ENCODE results near the gene MYMK.

Gene MYMK

DNA sequence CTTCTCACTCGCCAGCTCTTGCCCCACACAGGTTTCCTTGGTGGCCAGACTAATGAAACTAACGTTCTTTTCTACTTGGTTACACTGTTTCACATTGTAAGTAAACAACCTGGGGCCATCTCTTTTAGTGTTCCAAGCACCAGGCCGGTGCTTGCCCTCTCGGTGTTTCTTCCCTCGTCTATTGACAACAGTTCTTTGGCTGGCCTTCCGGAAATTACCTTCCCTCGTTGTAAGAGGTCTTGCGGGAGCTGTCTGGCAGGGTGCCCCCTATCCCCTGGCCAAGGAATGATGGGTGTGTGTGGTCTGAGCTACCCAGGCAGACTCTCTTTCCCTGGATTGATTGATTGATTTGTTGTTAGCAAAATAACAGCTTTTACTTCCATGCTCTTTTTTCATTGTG is 918 bp upstream of the MYMK start:
- 76 to 83% methylated on average over 5 to 6 of the region's 8 CpGs for WGBS, 2 experiments (ENCODE audit: insufficient coverage in 2 of 2)
- peaks cover 48% of the 10 kb centered on the region for H3K4me1 ChIP-seq (ENCODE audit: control insufficient read depth, insufficient read depth, low read length, poor library complexity, severe bottlenecking)

DNA sequence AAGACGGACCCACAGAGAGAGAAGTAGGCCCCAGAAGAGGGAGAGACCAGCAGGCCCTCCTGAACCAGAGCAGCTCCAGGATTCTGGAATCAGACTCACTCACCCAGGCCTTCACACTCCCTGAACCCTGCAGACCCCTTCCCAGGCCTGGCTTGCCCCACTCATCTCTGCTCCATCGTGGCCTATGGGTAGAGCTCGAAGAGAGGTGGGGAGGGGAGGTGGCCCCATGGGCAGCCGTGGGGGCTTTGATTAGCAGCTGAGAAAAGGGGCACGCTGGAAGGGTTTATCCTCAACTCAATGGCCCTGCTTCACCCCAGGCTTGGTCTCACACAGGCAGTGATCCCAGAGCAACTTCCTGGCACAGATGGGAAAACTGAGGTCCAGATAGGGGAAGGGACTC is 613 bp downstream of the MYMK start:
- Histone ChIP-seq H3K36me3 (ENCODE audit: control insufficient read depth, insufficient read depth, low read length) (no peaks in the 10 kb centered on the region), H3K4me1 (ENCODE audit: control insufficient read depth, insufficient read depth, low read length, poor library complexity, severe bottlenecking) (peaks cover 40% of the 10 kb centered on the region), H3K4me3 (ENCODE audit: extremely low read depth, insufficient read depth, low read length, poor library complexity, severe bottlenecking) (no peak overlapping the region), H3K9me3 (ENCODE audit: control insufficient read depth, low read length) (no peaks in the 10 kb centered on the region), H3K27ac (ENCODE audit: low read depth, low read length, severe bottlenecking) (no peak overlapping the region)
- 83 to 94% methylated on average over 1 to 3 of the region's 5 CpGs for WGBS, 2 experiments (ENCODE audit: insufficient coverage in 2 of 2)

More for the DNA sequence above, 918 bp upstream of the MYMK start:
- Histone ChIP-seq H3K4me3 (ENCODE audit: extremely low read depth, insufficient read depth, low read length, poor library complexity, severe bottlenecking) (no peak overlapping the region), H3K36me3 (ENCODE audit: control insufficient read depth, insufficient read depth, low read length) (no peaks in the 10 kb centered on the region), H3K9me3 (ENCODE audit: control insufficient read depth, low read length) (no peaks in the 10 kb centered on the region), H3K27ac (ENCODE audit: low read depth, low read length, severe bottlenecking) (no peak overlapping the region)

DNA sequence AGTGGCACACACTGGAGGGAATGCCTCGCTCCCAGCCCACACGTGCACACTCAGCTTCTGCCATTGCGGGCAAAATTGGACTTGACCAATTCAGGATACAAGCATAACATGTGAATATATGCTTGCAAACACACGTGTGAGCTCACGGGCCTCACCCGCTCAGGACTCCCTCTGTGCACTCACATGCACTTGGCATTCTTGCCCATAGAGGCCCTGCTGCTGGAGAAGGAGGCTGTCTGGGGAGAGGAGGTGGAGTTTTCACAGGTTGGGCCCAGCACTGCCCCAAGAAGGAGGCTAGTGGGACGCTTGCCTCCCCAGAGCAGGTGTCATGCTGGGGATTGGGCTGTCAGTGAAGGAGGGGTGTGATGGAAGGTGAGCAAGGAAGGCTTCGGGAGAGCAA is 1.7 kb downstream of the MYMK start:
- 89 to 92% methylated on average over 8 of the region's 8 CpGs for WGBS, 2 experiments (ENCODE audit: insufficient coverage in 2 of 2)
- Histone ChIP-seq H3K36me3 (ENCODE audit: control insufficient read depth, insufficient read depth, low read length) (no peaks in the 10 kb centered on the region), H3K27ac (ENCODE audit: low read depth, low read length, severe bottlenecking) (no peak overlapping the region), H3K4me3 (ENCODE audit: extremely low read depth, insufficient read depth, low read length, poor library complexity, severe bottlenecking) (no peak overlapping the region), H3K4me1 (ENCODE audit: control insufficient read depth, insufficient read depth, low read length, poor library complexity, severe bottlenecking) (peaks cover 30% of the 10 kb centered on the region), H3K9me3 (ENCODE audit: control insufficient read depth, low read length) (no peaks in the 10 kb centered on the region)

DNA sequence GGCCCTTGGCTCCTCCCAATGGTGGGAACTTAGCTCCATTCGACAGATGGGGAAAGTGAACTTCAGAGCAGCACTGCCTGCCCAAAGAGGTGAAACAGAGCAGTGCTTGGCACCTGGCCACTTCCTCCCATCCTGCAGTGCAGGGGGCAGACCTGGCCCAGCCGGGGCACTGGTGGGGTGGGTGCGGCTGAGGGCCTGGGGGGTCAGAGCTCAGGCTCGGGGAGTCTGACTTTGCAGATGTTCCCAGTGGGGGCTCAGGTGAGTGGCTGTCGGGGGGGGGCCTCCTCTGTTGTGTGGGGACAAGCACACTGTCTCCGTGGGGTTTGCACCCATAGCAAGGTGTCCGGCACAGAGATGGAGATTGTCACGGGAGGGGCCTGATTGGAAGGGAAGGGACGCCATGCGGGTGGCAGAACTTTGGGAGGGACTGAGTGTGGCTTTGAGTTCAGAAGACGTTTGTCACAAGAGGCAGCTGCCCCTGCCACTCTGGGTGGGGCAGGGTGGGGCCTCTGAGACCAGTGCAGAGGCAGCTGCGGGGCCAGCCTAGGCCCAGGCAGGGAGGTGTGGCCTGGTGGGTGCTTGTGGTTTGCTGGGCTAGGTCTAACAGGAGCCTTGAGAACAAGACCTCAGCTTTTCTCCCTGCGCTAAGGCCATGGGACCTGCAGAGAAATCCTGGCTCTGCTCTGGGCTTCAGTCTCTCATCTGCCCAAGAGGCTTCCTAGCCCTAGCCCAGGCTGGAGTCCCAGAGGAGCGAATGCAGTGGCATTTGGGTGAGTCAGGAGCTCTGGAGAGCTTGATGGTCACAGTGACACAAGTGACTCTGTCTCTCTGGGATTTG is 2.5 kb downstream of the MYMK start:
- Histone ChIP-seq H3K4me1 (ENCODE audit: control insufficient read depth, insufficient read depth, low read length, poor library complexity, severe bottlenecking) (peaks cover 23% of the 10 kb centered on the region), H3K27ac (ENCODE audit: low read depth, low read length, severe bottlenecking) (no peak overlapping the region), H3K36me3 (ENCODE audit: control insufficient read depth, insufficient read depth, low read length) (no peaks in the 10 kb centered on the region), H3K4me3 (ENCODE audit: extremely low read depth, insufficient read depth, low read length, poor library complexity, severe bottlenecking) (no peak overlapping the region), H3K9me3 (ENCODE audit: control insufficient read depth, low read length) (no peaks in the 10 kb centered on the region)
- WGBS, 2 experiments (ENCODE audit: insufficient coverage in 2 of 2), result 92 to 95% methylated on average over 11 to 13 of the region's 14 CpGs

DNA sequence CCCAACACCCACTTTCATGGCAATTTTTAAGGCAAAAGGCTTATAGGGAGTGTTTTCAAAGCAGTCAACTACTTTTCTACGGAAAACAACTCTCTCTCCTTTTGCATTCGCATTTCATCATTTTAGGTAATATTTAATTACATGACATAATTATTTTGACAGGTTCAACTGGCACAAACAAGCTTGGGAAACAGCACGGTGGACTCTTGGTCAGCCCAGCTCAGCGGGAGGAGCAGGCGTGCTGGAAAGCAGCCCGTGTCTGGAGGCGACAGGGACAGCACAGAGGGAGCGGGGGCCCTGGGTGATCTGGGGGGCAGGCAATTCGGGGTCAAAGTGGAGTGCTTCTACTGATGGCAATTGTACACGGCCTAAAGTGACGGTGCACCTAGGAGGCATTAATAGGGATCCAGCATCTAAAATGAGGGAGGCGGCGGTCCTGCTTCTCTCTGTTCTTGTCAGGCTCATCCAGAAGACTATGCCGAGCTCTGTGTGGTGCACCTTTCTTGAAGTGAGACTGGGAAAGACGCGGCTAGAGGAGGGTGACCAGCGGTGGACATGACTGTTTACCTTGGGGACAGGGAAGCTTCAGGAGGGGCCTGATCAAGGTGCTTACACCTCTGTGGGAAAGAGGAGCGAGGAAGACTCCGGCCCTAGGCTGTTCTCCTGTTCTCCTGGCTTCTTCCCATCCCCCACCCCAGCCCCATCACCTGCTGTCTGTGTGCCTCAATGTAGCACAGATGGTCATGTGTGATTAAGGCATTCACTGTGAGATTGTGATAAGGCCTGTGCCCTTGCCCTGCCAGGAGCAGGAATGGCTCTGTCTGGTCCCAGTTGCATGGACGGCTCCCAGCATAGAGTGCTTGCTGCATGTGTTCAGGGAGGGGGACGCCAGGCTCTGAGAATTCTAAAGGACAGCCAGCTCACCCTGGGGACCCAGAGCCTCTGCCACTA is 3.4 kb downstream of the MYMK start:
- H3K4me1 ChIP-seq (ENCODE audit: control insufficient read depth, insufficient read depth, low read length, poor library complexity, severe bottlenecking), result peaks cover 14% of the 10 kb centered on the region
- 84 to 95% methylated on average over 12 to 15 of the region's 21 CpGs for WGBS, 2 experiments (ENCODE audit: insufficient coverage in 2 of 2)
- no peak overlapping the region for H3K4me3 ChIP-seq (ENCODE audit: extremely low read depth, insufficient read depth, low read length, poor library complexity, severe bottlenecking)
- no peaks in the 10 kb centered on the region for H3K9me3 ChIP-seq (ENCODE audit: control insufficient read depth, low read length)
- no peaks in the 10 kb centered on the region for H3K36me3 ChIP-seq (ENCODE audit: control insufficient read depth, insufficient read depth, low read length)
- no peak overlapping the region for H3K27ac ChIP-seq (ENCODE audit: low read depth, low read length, severe bottlenecking)

DNA sequence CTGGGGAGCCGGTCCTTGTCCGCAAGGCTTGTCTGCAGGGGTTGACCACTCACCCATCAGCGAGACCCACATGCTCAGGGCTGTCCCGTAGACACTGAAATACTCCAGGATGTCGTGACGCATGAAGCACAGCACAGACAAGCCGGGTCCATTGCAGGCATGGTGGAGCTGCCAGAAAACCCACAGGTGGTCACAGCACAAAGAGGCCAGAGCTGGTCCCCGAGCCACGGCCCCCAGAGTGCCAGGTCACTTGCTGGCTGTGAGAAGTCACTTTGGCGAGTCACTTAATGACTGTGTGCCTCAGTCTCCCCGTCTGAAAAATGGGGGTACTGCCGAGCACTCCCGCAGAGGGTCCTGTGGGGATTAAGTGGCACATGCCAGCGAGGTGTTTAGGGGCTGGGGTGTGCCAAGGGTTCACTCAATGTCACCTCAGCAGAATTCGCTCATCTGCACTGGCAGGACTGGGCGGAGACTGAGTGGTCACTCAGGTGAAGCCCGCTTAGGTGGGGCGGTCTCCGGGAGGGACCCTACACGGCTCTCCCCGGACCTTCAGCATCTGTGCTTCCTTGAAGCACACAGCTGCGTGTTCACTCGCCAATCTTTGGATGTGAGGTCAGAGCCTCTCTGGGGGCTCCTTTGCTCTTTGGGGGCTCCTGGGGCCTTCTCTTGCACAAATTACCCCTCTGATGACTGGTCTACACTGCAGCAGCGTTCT is 4.5 kb downstream of the MYMK start:
- H3K9me3 ChIP-seq (ENCODE audit: control insufficient read depth, low read length), result no peaks in the 10 kb centered on the region
- 93 to 95% methylated on average over 22 to 24 of the region's 24 CpGs for WGBS, 2 experiments (ENCODE audit: insufficient coverage in 2 of 2)
- no peak overlapping the region for H3K4me3 ChIP-seq (ENCODE audit: extremely low read depth, insufficient read depth, low read length, poor library complexity, severe bottlenecking)
- no peak overlapping the region for H3K27ac ChIP-seq (ENCODE audit: low read depth, low read length, severe bottlenecking)
- peaks cover 5% of the 10 kb centered on the region for H3K4me1 ChIP-seq (ENCODE audit: control insufficient read depth, insufficient read depth, low read length, poor library complexity, severe bottlenecking)
- H3K36me3 ChIP-seq (ENCODE audit: control insufficient read depth, insufficient read depth, low read length), result no peaks in the 10 kb centered on the region

DNA sequence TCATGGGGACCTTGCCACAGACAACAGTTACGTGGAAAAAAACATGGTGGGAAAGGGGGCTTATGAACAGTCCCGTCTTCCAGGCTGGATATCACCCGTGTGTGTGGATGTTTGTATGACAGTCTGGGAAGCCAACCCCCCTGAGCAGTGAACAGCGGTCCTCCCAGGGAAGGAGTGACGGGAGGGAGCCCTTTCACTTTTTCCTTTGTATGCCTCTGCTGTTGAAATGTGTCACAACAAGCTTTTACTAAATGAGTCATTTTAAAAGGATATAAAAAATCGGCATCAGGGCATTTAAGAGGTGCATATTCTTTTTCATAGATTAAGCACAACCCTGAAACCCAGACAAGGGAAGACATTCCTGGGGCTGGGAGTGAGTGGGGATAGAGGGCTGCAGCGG is 5.1 kb downstream of the MYMK start:
- H3K4me3 ChIP-seq (ENCODE audit: extremely low read depth, insufficient read depth, low read length, poor library complexity, severe bottlenecking), result no peak overlapping the region
- peaks cover 3% of the 10 kb centered on the region for H3K4me1 ChIP-seq (ENCODE audit: control insufficient read depth, insufficient read depth, low read length, poor library complexity, severe bottlenecking)
- WGBS, 2 experiments (ENCODE audit: insufficient coverage in 2 of 2), result 87 to 95% methylated on average over 3 to 6 of the region's 7 CpGs
- no peaks in the 10 kb centered on the region for H3K9me3 ChIP-seq (ENCODE audit: control insufficient read depth, low read length)
- no peak overlapping the region for H3K27ac ChIP-seq (ENCODE audit: low read depth, low read length, severe bottlenecking)
- H3K36me3 ChIP-seq (ENCODE audit: control insufficient read depth, insufficient read depth, low read length), result no peaks in the 10 kb centered on the region

DNA sequence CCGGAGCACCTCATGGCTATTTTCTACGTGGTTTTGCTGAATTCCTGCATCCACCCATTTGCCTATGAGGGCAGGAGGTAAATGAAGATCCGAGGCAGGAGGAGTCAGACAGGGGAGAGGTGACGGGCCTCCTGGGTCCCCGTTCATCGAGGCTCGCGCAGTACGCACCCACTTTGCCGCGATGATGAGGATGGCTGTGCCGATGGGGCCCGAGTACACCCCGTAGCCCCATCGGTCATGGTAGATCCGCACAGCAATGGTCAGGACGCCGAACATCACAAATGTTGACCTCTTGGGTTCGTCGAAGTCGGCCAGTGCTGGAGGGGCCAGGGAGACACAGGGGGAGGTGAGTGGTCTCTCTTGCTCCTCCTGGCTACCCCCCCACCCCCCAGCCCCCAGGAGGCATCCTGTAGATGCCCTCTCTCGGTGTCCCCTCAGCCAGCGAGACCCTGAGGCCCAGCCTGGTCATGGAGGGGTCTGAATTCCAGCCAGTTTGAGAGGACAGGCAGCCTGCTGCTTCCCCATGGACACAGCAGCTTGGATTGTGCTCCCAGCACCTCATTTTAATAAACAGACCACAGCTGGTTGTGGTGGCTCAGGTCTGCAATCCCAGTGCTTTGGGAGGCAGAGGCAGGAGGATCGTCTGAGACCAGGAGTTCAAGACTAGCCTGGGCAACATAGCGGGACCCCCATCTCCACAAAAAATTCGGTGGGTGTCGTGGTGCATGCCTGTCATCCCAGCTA is 5.9 kb downstream of the MYMK start:
- H3K4me1 ChIP-seq (ENCODE audit: control insufficient read depth, insufficient read depth, low read length, poor library complexity, severe bottlenecking), result peaks cover 1% of the 10 kb centered on the region
- H3K27ac ChIP-seq (ENCODE audit: low read depth, low read length, severe bottlenecking), result no peak overlapping the region
- H3K4me3 ChIP-seq (ENCODE audit: extremely low read depth, insufficient read depth, low read length, poor library complexity, severe bottlenecking), result no peak overlapping the region
- 94 to 95% methylated on average over 25 of the region's 27 CpGs for WGBS, 2 experiments (ENCODE audit: insufficient coverage in 2 of 2)
- no peaks in the 10 kb centered on the region for H3K9me3 ChIP-seq (ENCODE audit: control insufficient read depth, low read length)
- H3K36me3 ChIP-seq (ENCODE audit: control insufficient read depth, insufficient read depth, low read length), result no peaks in the 10 kb centered on the region

DNA sequence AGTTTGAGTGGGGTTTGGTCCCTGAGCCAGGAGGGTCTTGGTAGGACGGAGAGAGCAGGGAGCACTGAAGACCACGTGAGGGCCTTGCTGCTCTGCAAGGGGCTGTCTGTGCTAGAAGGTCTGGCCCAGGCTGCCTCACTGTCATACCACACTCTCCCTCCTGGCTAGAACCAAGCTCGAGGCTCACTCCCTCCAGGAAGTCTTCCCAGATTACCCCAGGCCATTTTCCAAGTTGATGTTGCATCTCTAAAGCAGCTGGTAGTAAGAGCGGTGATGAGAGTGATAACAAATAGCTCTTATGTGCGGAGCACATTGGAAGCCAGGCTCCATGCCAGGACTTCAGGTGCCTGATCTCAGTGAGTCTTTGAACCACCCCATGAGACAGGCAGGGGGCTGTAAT is 6.6 kb downstream of the MYMK start:
- no peak overlapping the region for H3K4me3 ChIP-seq (ENCODE audit: extremely low read depth, insufficient read depth, low read length, poor library complexity, severe bottlenecking)
- H3K36me3 ChIP-seq (ENCODE audit: control insufficient read depth, insufficient read depth, low read length), result no peaks in the 10 kb centered on the region
- no peaks in the 10 kb centered on the region for H3K9me3 ChIP-seq (ENCODE audit: control insufficient read depth, low read length)
- H3K4me1 ChIP-seq (ENCODE audit: control insufficient read depth, insufficient read depth, low read length, poor library complexity, severe bottlenecking), result no peaks in the 10 kb centered on the region
- 92 to 98% methylated on average over 3 to 4 of the region's 5 CpGs for WGBS, 2 experiments (ENCODE audit: insufficient coverage in 2 of 2)
- no peak overlapping the region for H3K27ac ChIP-seq (ENCODE audit: low read depth, low read length, severe bottlenecking)

DNA sequence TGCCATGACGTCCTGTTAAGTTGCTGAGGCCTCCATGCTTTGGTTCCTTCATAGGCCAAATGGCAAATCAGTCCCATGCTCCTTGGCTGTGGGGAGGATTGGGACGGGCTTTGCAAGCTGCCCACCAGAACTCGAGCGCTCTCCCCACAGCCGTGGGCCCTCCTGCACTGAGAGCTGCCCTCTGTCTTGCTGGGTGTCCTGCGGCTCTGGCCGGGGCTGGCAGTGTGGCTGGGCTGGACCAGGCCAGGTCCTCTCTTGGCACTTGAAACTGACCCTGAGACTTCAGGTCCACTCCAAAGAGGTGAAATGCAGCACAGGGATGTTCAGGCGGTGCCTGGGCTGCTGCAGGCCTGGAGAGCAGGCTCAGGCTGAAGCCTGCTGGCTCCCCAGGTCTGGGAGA is 7.0 kb downstream of the MYMK start:
- H3K9me3 ChIP-seq (ENCODE audit: control insufficient read depth, low read length), result no peaks in the 10 kb centered on the region
- H3K36me3 ChIP-seq (ENCODE audit: control insufficient read depth, insufficient read depth, low read length), result no peaks in the 10 kb centered on the region
- H3K27ac ChIP-seq (ENCODE audit: low read depth, low read length, severe bottlenecking), result no peak overlapping the region
- H3K4me1 ChIP-seq (ENCODE audit: control insufficient read depth, insufficient read depth, low read length, poor library complexity, severe bottlenecking), result no peaks in the 10 kb centered on the region
- no peak overlapping the region for H3K4me3 ChIP-seq (ENCODE audit: extremely low read depth, insufficient read depth, low read length, poor library complexity, severe bottlenecking)
- 81 to 85% methylated on average over 7 to 8 of the region's 8 CpGs for WGBS, 2 experiments (ENCODE audit: insufficient coverage in 2 of 2)
